Measurements from ENCODE around the gene SLC30A3.

- TF ChIP-seq EZH2 (IDR thresholded peaks at IDR 0.05; ENCODE audit: insufficient read depth, low read length) (no peak), CTCF (IDR thresholded peaks at IDR 0.05; ENCODE audit: insufficient read depth, low read depth, low read length) (no peak)
These were observed 15.2 kb upstream of the SLC30A3 start for GRCh38 chr2:27278010-27278409.
